ENCODE results near the gene ZDHHC17. TPM values are rescaled to one million over a fixed set of nuclear protein-coding genes. Genes with fewer than 3 reads are reported as not detected.
"Not testable (repeated sequence)": the region's sequence is repeated elsewhere in the genome, so short reads cannot be mapped to it uniquely, and the experiment has no call there.

ZDHHC17 gene
- total RNA-seq, 1 experiment from 2014 or later = 26.3 TPM

DNA sequence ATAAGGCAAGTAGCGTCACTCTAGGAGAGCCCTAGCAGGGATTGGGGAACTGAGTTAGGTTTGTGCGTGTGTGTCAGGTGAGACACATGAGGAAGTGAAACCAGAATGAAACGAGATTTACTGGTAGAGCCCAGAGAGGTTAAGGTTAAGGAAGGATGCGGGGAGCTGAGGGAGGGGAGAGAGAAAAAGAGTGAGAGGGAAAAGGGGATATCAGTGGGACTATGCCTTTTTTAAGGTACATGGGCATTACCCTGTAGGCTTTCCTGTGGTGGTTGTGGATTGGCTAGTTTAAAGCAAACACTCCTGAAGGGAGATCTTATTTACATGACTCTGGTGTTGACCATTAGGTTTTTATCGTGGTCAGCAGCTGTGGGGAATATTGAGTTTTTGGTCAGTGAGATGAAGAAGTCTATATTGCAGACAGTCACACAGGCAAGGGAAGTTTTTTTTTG lies 13.9 kb downstream of the ZDHHC17 start:
- Histone ChIP-seq H3K27me3 (ENCODE audit: control insufficient read depth, insufficient read depth, low read length) (no peaks in the 10 kb centered on the region), H3K36me3 (ENCODE audit: control insufficient read depth, insufficient read depth, low read length) (no peaks in the 10 kb centered on the region), H3K27ac (ENCODE audit: low read length) (no peak overlapping the region), H3K4me1 (ENCODE audit: control insufficient read depth, insufficient read depth, low read length) (no peaks in the 10 kb centered on the region), H3K9me3 (ENCODE audit: control insufficient read depth, insufficient read depth, low read depth, low read length) (no peaks in the 10 kb centered on the region; the same call in 1 of the 2 replicates), H3K4me3 (ENCODE audit: low read depth in 2 of 2, low read length in 2 of 2) (no peak overlapping the region)
- in situ Hi-C loops (cut with HindIII; ENCODE audit: low pct_unique_long_range_greater_than_20kb, low sequenced_read_pairs) = no loop called here
- ChIA-PET POLR2A (interaction anchor here (0.7 kb wide), 1 partner anchor 111 kb away, joined by 6 read pairs; no protein-coding TSS in a partner anchor), CTCF (no interaction called here)
- intact Hi-C loops (cut with micrococcal nuclease; ENCODE audit: unreplicated experiment) = no loop called here
- no peak for DNase-seq (ENCODE audit: low read depth, low spot score)
- no TSS peak for BruUV-seq (replicated peaks)
- TF ChIP-seq TCF7L2 (IDR thresholded peaks at IDR 0.05; ENCODE audit: low read depth, low read length) (no peak), SIN3A (IDR thresholded peaks at IDR 0.05; ENCODE audit: borderline replicate concordance, insufficient read depth, low read depth, low read length) (no peak), POLR2AphosphoS5 (IDR thresholded peaks at IDR 0.05; ENCODE audit: low read depth, low read length) (no peak), REST (IDR thresholded peaks at IDR 0.05; ENCODE audit: insufficient read depth in 1 of 2, low read depth in 2 of 2, low read length in 1 of 2) (no peak)
- TF ChIP-seq, protein P1, sequence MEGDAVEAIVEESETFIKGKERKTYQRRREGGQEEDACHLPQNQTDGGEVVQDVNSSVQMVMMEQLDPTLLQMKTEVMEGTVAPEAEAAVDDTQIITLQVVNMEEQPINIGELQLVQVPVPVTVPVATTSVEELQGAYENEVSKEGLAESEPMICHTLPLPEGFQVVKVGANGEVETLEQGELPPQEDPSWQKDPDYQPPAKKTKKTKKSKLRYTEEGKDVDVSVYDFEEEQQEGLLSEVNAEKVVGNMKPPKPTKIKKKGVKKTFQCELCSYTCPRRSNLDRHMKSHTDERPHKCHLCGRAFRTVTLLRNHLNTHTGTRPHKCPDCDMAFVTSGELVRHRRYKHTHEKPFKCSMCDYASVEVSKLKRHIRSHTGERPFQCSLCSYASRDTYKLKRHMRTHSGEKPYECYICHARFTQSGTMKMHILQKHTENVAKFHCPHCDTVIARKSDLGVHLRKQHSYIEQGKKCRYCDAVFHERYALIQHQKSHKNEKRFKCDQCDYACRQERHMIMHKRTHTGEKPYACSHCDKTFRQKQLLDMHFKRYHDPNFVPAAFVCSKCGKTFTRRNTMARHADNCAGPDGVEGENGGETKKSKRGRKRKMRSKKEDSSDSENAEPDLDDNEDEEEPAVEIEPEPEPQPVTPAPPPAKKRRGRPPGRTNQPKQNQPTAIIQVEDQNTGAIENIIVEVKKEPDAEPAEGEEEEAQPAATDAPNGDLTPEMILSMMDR (IDR thresholded peaks at IDR 0.05) = no peak
- no peak for ATAC-seq

GRCh38 chr12:76778364-76778763 lies 14.4 kb downstream of the ZDHHC17 start:
- intact Hi-C loops (cut with micrococcal nuclease; ENCODE audit: unreplicated experiment) = no loop called here
- no peak for DNase-seq (ENCODE audit: low read depth, low spot score)
- no peak overlapping the region for H3K4me3 ChIP-seq (ENCODE audit: low read depth in 2 of 2, low read length in 2 of 2)
- BruUV-seq (replicated peaks) = no TSS peak
- no peaks in the 10 kb centered on the region; the same call in 1 of the 2 replicates for H3K9me3 ChIP-seq (ENCODE audit: control insufficient read depth, insufficient read depth, low read depth, low read length)
- in situ Hi-C loops (cut with HindIII; ENCODE audit: low pct_unique_long_range_greater_than_20kb, low sequenced_read_pairs) = no loop called here
- H3K27me3 ChIP-seq (ENCODE audit: control insufficient read depth, insufficient read depth, low read length) = no peaks in the 10 kb centered on the region
- ChIA-PET CTCF (no interaction called here), POLR2A (interaction anchor here (0.7 kb wide), 1 partner anchor 112 kb away, joined by 6 read pairs; no protein-coding TSS in a partner anchor)
- H3K4me1 ChIP-seq (ENCODE audit: control insufficient read depth, insufficient read depth, low read length) = no peaks in the 10 kb centered on the region
- no peak for ATAC-seq
- TF ChIP-seq REST (IDR thresholded peaks at IDR 0.05; ENCODE audit: insufficient read depth in 1 of 2, low read depth in 2 of 2, low read length in 1 of 2) = no peak
- TF ChIP-seq, protein P1 (IDR thresholded peaks at IDR 0.05) = no peak
- TF ChIP-seq TCF7L2 (IDR thresholded peaks at IDR 0.05; ENCODE audit: low read depth, low read length) = no peak
- TF ChIP-seq POLR2AphosphoS5 (IDR thresholded peaks at IDR 0.05; ENCODE audit: low read depth, low read length) = no peak
- TF ChIP-seq SIN3A (IDR thresholded peaks at IDR 0.05; ENCODE audit: borderline replicate concordance, insufficient read depth, low read depth, low read length) = no peak
- no peak overlapping the region for H3K27ac ChIP-seq (ENCODE audit: low read length)
- no peaks in the 10 kb centered on the region for H3K36me3 ChIP-seq (ENCODE audit: control insufficient read depth, insufficient read depth, low read length)

DNA sequence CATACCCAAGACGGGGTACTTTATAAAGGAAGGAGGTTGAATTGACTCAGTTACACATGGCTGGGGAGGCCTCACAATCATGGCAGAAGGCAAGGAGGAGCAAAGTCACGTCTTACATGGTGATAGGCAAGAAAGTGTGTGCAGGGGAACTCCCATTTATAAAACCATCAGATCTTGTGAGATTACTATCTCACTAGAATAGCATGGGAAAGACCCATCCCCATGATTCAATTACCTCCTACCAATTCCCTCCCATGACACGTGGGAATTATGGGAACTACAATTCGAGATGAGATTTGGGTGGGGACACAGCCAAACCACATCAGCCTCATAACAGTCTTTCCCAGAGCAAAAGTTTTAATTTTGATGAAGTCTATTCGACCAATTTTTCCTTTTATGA lies 15.4 kb downstream of the ZDHHC17 start:
- CTCF ChIA-PET = not testable (repeated sequence)

More for the DNA sequence above, 15.4 kb downstream of the ZDHHC17 start:
- POLR2A ChIA-PET; BruUV-seq (replicated peaks); H3K9me3 ChIP-seq (ENCODE audit: control insufficient read depth, insufficient read depth, low read depth, low read length); H3K27me3 ChIP-seq (ENCODE audit: control insufficient read depth, insufficient read depth, low read length); in situ Hi-C loops (cut with HindIII; ENCODE audit: low pct_unique_long_range_greater_than_20kb, low sequenced_read_pairs); H3K4me3 ChIP-seq (ENCODE audit: low read depth in 2 of 2, low read length in 2 of 2); DNase-seq (ENCODE audit: low read depth, low spot score); H3K36me3 ChIP-seq (ENCODE audit: control insufficient read depth, insufficient read depth, low read length); ATAC-seq; H3K4me1 ChIP-seq (ENCODE audit: control insufficient read depth, insufficient read depth, low read length); H3K27ac ChIP-seq (ENCODE audit: low read length); intact Hi-C loops (cut with micrococcal nuclease; ENCODE audit: unreplicated experiment): not testable (repeated sequence)

Measured in Panc1 (cell line).